Testis (tissue), 3 donors: ENCODE results near the gene RUNDC1. TPM values are rescaled to one million over a fixed set of nuclear protein-coding genes. Genes with fewer than 3 reads are reported as not detected.

Source experiments
- DNase-seq: peaks from one replicate; pipeline ENCODE4 v3.0.0-alpha.2; 2019
- H3K27ac ChIP-seq, 2 donors: fragments of 200-600 bp; sonication (generic); one replicate each; pipeline ENCODE4 v1.5.1; 2019
- H3K27me3 ChIP-seq: fragments of 200-600 bp; sonication (generic); one replicate; pipeline ENCODE4 v1.5.1; 2019
- H3K36me3 ChIP-seq: fragments of 200-600 bp; sonication (generic); one replicate; pipeline ENCODE4 v1.5.1; 2017; ENCODE audit warnings: low read depth; ENCODE audit errors: missing control alignments
- H3K4me1 ChIP-seq: fragments of 200-600 bp; sonication (generic); one replicate; pipeline ENCODE4 v1.5.1; 2019
- H3K4me3 ChIP-seq, 2 donors: fragments of 200-600 bp; sonication (generic); one replicate each; pipeline ENCODE4 v1.5.1; 2017 to 2019
- H3K9me3 ChIP-seq: fragments of 200-600 bp; sonication (generic); one replicate; pipeline ENCODE4 v1.5.1; 2017
- CTCF ChIP-seq, 3 experiments: fragments of 450-650 bp in 2 of 3; fragments of 200-600 bp in 1 of 3; sonication (generic) in 1 of 3; IDR thresholded peaks; one replicate each; pipeline ENCODE4 v1.5.1; 2016 to 2019; ENCODE audit warnings: antibody characterized with exemption in 3 of 3, mild to moderate bottlenecking in 2 of 3, moderate library complexity in 1 of 3
- POLR2A ChIP-seq: fragments of 450-650 bp; IDR thresholded peaks from one replicate; pipeline ENCODE4 v1.6.1; 2017; ENCODE audit warnings: antibody characterized with exemption, mild to moderate bottlenecking, moderate library complexity
- WGBS, 2 donors: methylation state at CpG; one replicate each; pipeline ENCODE4 v1.1.5; 2018; 5-methylcytosine and 5-hydroxymethylcytosine counted together
- intact Hi-C: fragments of 100-400 bp; cut with DNase I; formaldehyde crosslinking; loops from one replicate; pipeline ENCODE4 v1.15.1; 2023; ENCODE audit warnings: low total_unique reads
- polyA plus RNA-seq: library from polyadenylated mRNA; stranded (reverse); fragments of 350-450 nt; fragmentation: Illumina TruSeq; extraction: RNeasy Lipid Tissue Mini Kit (QIAGEN cat#74804); gene quantifications from one replicate; pipeline ENCODE4 v1.2.3, GENCODE V29; 2014; ENCODE audit warnings: low read depth, low replicate concordance; ENCODE audit not compliant: insufficient read depth
- total RNA-seq, 2 donors: library from RNA; depleted of rRNA; stranded (reverse); fragments of >200 nt; gene quantifications; one replicate each; pipeline ENCODE4 v1.2.3, GENCODE V29; 2016

RUNDC1 gene
- total and polyA plus RNA-seq, 3 donors from 2014 or later, result 17.5 to 20.2 (median 18.5) TPM

- no peak for TF ChIP-seq POLR2A
- TF ChIP-seq CTCF (IDR thresholded peaks at IDR 0.05), result no peak
- no peak for DNase-seq
- H3K9me3 ChIP-seq, result no peaks in the 10 kb centered on the region
- H3K27ac ChIP-seq, result peak overlapping the region in 1 of 2 donors; percentile 82
- 48 to 53% methylated on average over 10 to 16 of the region's 16 CpGs for WGBS, 2 donors
- intact Hi-C loops, result no loop called here
- peak overlapping the region; percentile 56 to 67 for H3K4me3 ChIP-seq
- H3K4me1 ChIP-seq, result peaks cover 5% of the 10 kb centered on the region
- no peaks in the 10 kb centered on the region for H3K36me3 ChIP-seq
- no peaks in the 10 kb centered on the region for H3K27me3 ChIP-seq
These were observed 45.6 kb downstream of the RUNDC1 start for GRCh38 chr17:43025766-43026537.

GRCh38 chr17:43026595-43026994, 46.2 kb downstream of the RUNDC1 start:
- DNase-seq, result no peak
- 78 to 80% methylated on average over 5 of the region's 5 CpGs for WGBS, 2 donors
- no peak overlapping the region for H3K4me3 ChIP-seq
- H3K4me1 ChIP-seq, result peaks cover 5% of the 10 kb centered on the region
- no peak overlapping the region for H3K27ac ChIP-seq
- no peaks in the 10 kb centered on the region for H3K9me3 ChIP-seq
- H3K27me3 ChIP-seq, result no peaks in the 10 kb centered on the region
- no peaks in the 10 kb centered on the region for H3K36me3 ChIP-seq
- intact Hi-C loops, result no loop called here
- TF ChIP-seq POLR2A (no peak), CTCF (IDR thresholded peaks at IDR 0.05) (no peak)

GRCh38 chr17:43027091-43028032, 47.0 kb downstream of the RUNDC1 start:
- no peak for TF ChIP-seq POLR2A
- TF ChIP-seq CTCF (IDR thresholded peaks at IDR 0.05), result no peak
- no peak overlapping the region for H3K27ac ChIP-seq
- no peaks in the 10 kb centered on the region for H3K9me3 ChIP-seq
- no peak for DNase-seq
- H3K4me1 ChIP-seq, result peaks cover 4% of the 10 kb centered on the region
- no peaks in the 10 kb centered on the region for H3K36me3 ChIP-seq
- WGBS, 2 donors, result 75 to 76% methylated on average over 9 of the region's 9 CpGs
- H3K27me3 ChIP-seq, result no peaks in the 10 kb centered on the region
- H3K4me3 ChIP-seq, result no peak overlapping the region
- intact Hi-C loops, result no loop called here

- intact Hi-C loops, result no loop called here
- no peak overlapping the region for H3K27ac ChIP-seq
- H3K36me3 ChIP-seq, result no peaks in the 10 kb centered on the region
- WGBS, 2 donors, result 87 to 92% methylated on average over 17 of the region's 17 CpGs
- no peak for DNase-seq
- TF ChIP-seq POLR2A, result no peak
- no peak overlapping the region for H3K4me3 ChIP-seq
- H3K9me3 ChIP-seq, result no peaks in the 10 kb centered on the region
- H3K27me3 ChIP-seq, result no peaks in the 10 kb centered on the region
- no peaks in the 10 kb centered on the region for H3K4me1 ChIP-seq
These were observed 48.0 kb downstream of the RUNDC1 start for GRCh38 chr17:43028221-43028861.
